ENCODE data around the gene JOSD1. TPM values are rescaled to one million over a fixed set of nuclear protein-coding genes. Genes with fewer than 3 reads are reported as not detected.

JOSD1 gene
- total RNA-seq, 2 experiments from 2014 or later, result 68.0 to 77.7 TPM

GRCh38 chr22:38724926-38725571 lies 24.3 kb upstream of the JOSD1 start:
- no peaks in the 10 kb centered on the region for H3K9me3 Mint-ChIP-seq (ENCODE audit: low read depth)
- intact Hi-C loops (cut with DNase I, micrococcal nuclease), result no loop called here
- POLR2A ChIA-PET, result interaction anchor here (0.6 to 2.7 kb wide), 6 partner anchors 10 to 707 kb away, joined by 3 to 8 read pairs (median 4); no protein-coding TSS in a partner anchor
- ATAC-seq (peak; percentile 79), DNase-seq (peak; percentile 56)
- H3K4me1 Mint-ChIP-seq, result no peaks in the 10 kb centered on the region
- peaks cover 59% of the 10 kb centered on the region for H3K36me3 Mint-ChIP-seq (ENCODE audit: low read depth)
- H3K27ac Mint-ChIP-seq, result peak overlapping the region; percentile 51
- CTCF ChIA-PET, result interaction anchor here (0.5 to 3.9 kb wide), 18 partner anchors 8 to 247 kb away, joined by 3 to 34 read pairs (median 4); partner anchors contain the start of genes GTPBP1 and TOMM22
- H3K4me3 Mint-ChIP-seq, result no peak overlapping the region
- H3K27me3 Mint-ChIP-seq, result no peaks in the 10 kb centered on the region

GRCh38 chr22:38724176-38724575 lies 23.4 kb upstream of the JOSD1 start:
- Mint-ChIP-seq H3K4me1 (no peaks in the 10 kb centered on the region), H3K4me3 (no peak overlapping the region), H3K27me3 (no peaks in the 10 kb centered on the region), H3K9me3 (ENCODE audit: low read depth) (no peaks in the 10 kb centered on the region), H3K27ac (peak overlapping the region; percentile 39), H3K36me3 (ENCODE audit: low read depth) (peaks cover 54% of the 10 kb centered on the region)
- intact Hi-C loops (cut with DNase I, micrococcal nuclease), result no loop called here
- no peak for DNase-seq
- POLR2A ChIA-PET, result interaction anchor here (0.6 to 2.7 kb wide), 3 partner anchors 11 to 20 kb away, joined by 4 to 8 read pairs (median 6); no protein-coding TSS in a partner anchor
- no peak for ATAC-seq
- CTCF ChIA-PET, result interaction anchor here (0.7 to 3.9 kb wide), 10 partner anchors 8 to 86 kb away, joined by 3 to 34 read pairs (median 4); partner anchors contain the start of genes GTPBP1 and TOMM22

DNA sequence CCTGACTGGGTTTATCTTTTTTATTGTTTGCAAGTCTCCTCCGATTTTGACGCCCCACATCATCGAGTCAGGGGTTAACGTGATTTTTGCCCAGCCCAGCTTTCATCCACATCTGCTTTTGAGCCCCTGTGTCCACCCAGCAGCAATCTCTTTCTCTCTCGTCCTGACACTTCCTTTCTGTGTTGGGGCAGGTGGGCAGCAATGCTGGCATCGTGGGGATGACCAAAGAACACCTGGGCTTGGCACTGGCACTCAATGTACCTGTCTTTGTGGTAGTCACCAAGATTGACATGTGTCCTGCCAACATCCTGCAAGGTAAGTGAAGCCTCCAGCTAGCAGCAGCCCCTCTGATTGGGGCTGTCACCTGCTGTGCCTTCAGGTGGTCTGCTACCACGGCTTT lies 20.8 kb upstream of the JOSD1 start:
- CTCF ChIA-PET, result interaction anchor here (0.9 to 3.9 kb wide), 4 partner anchors 13 to 40 kb away, joined by 3 to 34 read pairs (median 4); partner anchors contain the start of gene TOMM22
- POLR2A ChIA-PET, result interaction anchor here (0.7 kb wide), 1 partner anchor 8 kb away, joined by 5 read pairs; no protein-coding TSS in a partner anchor

GRCh38 chr22:38720350-38720749 lies 19.6 kb upstream of the JOSD1 start:
- POLR2A ChIA-PET, result interaction anchor here (0.7 kb wide), 2 partner anchors 19 to 241 kb away, joined by 3 read pairs; no protein-coding TSS in a partner anchor
- Mint-ChIP-seq H3K4me1 (peaks cover 8% of the 10 kb centered on the region), H3K27ac (no peak overlapping the region), H3K36me3 (ENCODE audit: low read depth) (peaks cover 41% of the 10 kb centered on the region), H3K4me3 (no peak overlapping the region), H3K27me3 (no peaks in the 10 kb centered on the region), H3K9me3 (ENCODE audit: low read depth) (no peaks in the 10 kb centered on the region)
- ATAC-seq, result no peak
- CTCF ChIA-PET, result interaction anchor here (0.6 to 1.4 kb wide), 4 partner anchors 12 to 149 kb away, joined by 3 to 6 read pairs (median 4); partner anchors contain the start of gene TOMM22
- DNase-seq, result no peak
- intact Hi-C loops (cut with DNase I, micrococcal nuclease), result no loop called here

More for the DNA sequence above, 20.8 kb upstream of the JOSD1 start:
- Mint-ChIP-seq H3K4me3 (no peak overlapping the region), H3K36me3 (ENCODE audit: low read depth) (peaks cover 42% of the 10 kb centered on the region), H3K27me3 (no peaks in the 10 kb centered on the region), H3K9me3 (ENCODE audit: low read depth) (no peaks in the 10 kb centered on the region), H3K27ac (no peak overlapping the region), H3K4me1 (peaks cover 6% of the 10 kb centered on the region)
- DNase-seq (no peak), ATAC-seq (no peak)
- intact Hi-C loops (cut with DNase I, micrococcal nuclease), result no loop called here

- Mint-ChIP-seq H3K4me3 (no peak overlapping the region), H3K4me1 (peaks cover 18% of the 10 kb centered on the region), H3K27me3 (no peaks in the 10 kb centered on the region), H3K27ac (no peak overlapping the region), H3K36me3 (ENCODE audit: low read depth) (peaks cover 34% of the 10 kb centered on the region), H3K9me3 (ENCODE audit: low read depth) (no peaks in the 10 kb centered on the region)
- no peak for ATAC-seq
- ChIA-PET CTCF (interaction anchor here (0.6 kb wide), 1 partner anchor 866 kb away, joined by 3 read pairs; no protein-coding TSS in a partner anchor), POLR2A (no interaction called here)
- no peak for DNase-seq
- intact Hi-C loops (cut with DNase I, micrococcal nuclease), result no loop called here
These were observed 18.5 kb upstream of the JOSD1 start for GRCh38 chr22:38719196-38719595.

GRCh38 chr22:38718414-38718813 lies 17.7 kb upstream of the JOSD1 start:
- H3K36me3 Mint-ChIP-seq (ENCODE audit: low read depth), result peaks cover 30% of the 10 kb centered on the region
- no peaks in the 10 kb centered on the region for H3K9me3 Mint-ChIP-seq (ENCODE audit: low read depth)
- POLR2A ChIA-PET, result no interaction called here
- no peak for ATAC-seq
- H3K4me3 Mint-ChIP-seq, result no peak overlapping the region
- no peak overlapping the region for H3K27ac Mint-ChIP-seq
- no peaks in the 10 kb centered on the region for H3K27me3 Mint-ChIP-seq
- DNase-seq, result no peak
- intact Hi-C loops (cut with DNase I, micrococcal nuclease), result no loop called here
- peaks cover 24% of the 10 kb centered on the region for H3K4me1 Mint-ChIP-seq
- CTCF ChIA-PET, result interaction anchor here (0.6 to 1.2 kb wide), 4 partner anchors 8 to 867 kb away, joined by 3 to 5 read pairs (median 4); no protein-coding TSS in a partner anchor

DNA sequence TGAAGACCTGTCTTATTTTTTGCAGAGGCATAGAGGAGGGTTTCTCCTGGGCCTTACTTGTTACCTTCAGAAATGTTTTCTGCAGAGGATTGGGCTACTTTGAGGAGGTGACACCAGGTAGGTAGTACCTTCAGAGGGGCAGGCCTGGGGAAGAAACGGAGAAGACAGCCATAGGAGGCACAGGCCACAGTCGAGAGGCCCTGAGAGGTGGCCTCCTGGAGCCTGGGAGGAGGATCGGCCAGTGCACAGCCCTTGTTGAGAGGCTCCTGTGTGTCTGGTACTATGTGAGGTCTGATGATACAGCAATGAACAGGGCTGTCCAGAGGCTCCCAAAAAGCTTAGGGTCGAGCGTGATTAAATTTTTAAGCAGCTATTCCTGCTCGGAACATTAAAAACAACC lies 16.5 kb upstream of the JOSD1 start:
- ChIA-PET CTCF (interaction anchor here (1.0 kb wide), 1 partner anchor 9 kb away, joined by 3 read pairs; no protein-coding TSS in a partner anchor), POLR2A (interaction anchor here (0.6 kb wide), 1 partner anchor 242 kb away, joined by 7 read pairs; no protein-coding TSS in a partner anchor)
- Mint-ChIP-seq H3K27ac (no peak overlapping the region), H3K4me1 (peaks cover 36% of the 10 kb centered on the region), H3K36me3 (ENCODE audit: low read depth) (peaks cover 35% of the 10 kb centered on the region), H3K9me3 (ENCODE audit: low read depth) (no peaks in the 10 kb centered on the region), H3K27me3 (no peaks in the 10 kb centered on the region), H3K4me3 (no peak overlapping the region)
- intact Hi-C loops (cut with DNase I, micrococcal nuclease), result no loop called here
- ATAC-seq (no peak), DNase-seq (no peak)

DNA sequence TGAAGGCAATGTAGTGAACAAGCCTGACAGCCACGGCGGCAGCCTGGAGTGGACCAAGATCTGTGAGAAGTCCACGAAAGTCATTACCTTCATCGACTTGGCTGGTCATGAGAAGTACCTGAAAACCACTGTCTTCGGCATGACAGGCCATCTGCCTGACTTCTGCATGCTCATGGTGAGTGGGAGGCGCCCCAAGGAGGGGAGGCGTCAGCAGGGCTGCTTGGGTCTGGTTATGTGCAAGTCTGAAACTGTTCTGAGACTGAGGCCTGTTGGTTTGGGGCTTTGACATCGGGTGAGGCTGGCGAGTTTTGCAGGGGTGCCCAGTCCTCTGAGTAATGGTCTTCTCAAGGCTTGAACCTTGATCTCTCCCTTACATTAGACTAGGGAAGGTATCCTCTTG lies 16.1 kb upstream of the JOSD1 start:
- no peak for ATAC-seq
- CTCF ChIA-PET, result interaction anchor here (0.8 kb wide), 1 partner anchor 8 kb away, joined by 4 read pairs; no protein-coding TSS in a partner anchor
- Mint-ChIP-seq H3K27ac (no peak overlapping the region), H3K4me1 (peaks cover 39% of the 10 kb centered on the region), H3K36me3 (ENCODE audit: low read depth) (peaks cover 35% of the 10 kb centered on the region), H3K27me3 (no peaks in the 10 kb centered on the region), H3K9me3 (ENCODE audit: low read depth) (no peaks in the 10 kb centered on the region), H3K4me3 (no peak overlapping the region)
- intact Hi-C loops (cut with DNase I, micrococcal nuclease), result no loop called here
- DNase-seq, result no peak
- POLR2A ChIA-PET, result interaction anchor here (0.6 kb wide), 1 partner anchor 242 kb away, joined by 7 read pairs; no protein-coding TSS in a partner anchor

- Mint-ChIP-seq H3K27ac (no peak overlapping the region), H3K27me3 (no peaks in the 10 kb centered on the region), H3K4me3 (no peak overlapping the region), H3K4me1 (peaks cover 40% of the 10 kb centered on the region), H3K36me3 (ENCODE audit: low read depth) (peaks cover 32% of the 10 kb centered on the region), H3K9me3 (ENCODE audit: low read depth) (no peaks in the 10 kb centered on the region)
- ChIA-PET CTCF (interaction anchor here (0.8 kb wide), 1 partner anchor 9 kb away, joined by 4 read pairs; no protein-coding TSS in a partner anchor), POLR2A (no interaction called here)
- DNase-seq (no peak), ATAC-seq (no peak)
- intact Hi-C loops (cut with DNase I, micrococcal nuclease), result no loop called here
These were observed 15.5 kb upstream of the JOSD1 start for GRCh38 chr22:38716271-38716670.

DNA sequence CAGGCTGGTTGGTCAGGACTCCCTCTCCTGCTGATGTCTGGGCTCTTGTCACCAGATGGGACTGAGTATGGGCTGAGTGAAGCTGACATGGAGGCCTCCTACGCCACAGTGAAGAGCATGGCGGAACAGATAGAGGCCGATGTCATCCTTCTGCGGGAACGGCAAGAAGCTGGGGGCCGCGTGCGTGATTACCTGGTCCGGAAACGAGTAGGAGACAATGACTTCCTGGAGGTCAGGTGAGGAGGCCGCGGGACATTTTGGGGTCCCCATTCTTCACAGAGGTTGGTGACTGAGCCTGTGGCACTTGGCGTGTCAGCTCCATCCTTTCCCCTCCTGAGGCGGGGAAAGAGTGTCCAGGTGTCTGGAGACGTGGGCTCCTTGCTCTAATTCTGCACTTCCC lies 15.1 kb upstream of the JOSD1 start:
- Mint-ChIP-seq H3K27ac (no peak overlapping the region), H3K4me3 (no peak overlapping the region), H3K36me3 (ENCODE audit: low read depth) (peaks cover 34% of the 10 kb centered on the region), H3K27me3 (no peaks in the 10 kb centered on the region), H3K9me3 (ENCODE audit: low read depth) (no peaks in the 10 kb centered on the region), H3K4me1 (peaks cover 44% of the 10 kb centered on the region)
- intact Hi-C loops (cut with DNase I, micrococcal nuclease), result loop anchor here in 1 of 2 experiments (2.0 kb wide), 1 partner anchor 25 kb away; no protein-coding TSS in a partner anchor
- ATAC-seq (no peak), DNase-seq (no peak)
- ChIA-PET POLR2A (no interaction called here), CTCF (no interaction called here)

GRCh38 chr22:38715176-38715764 lies 14.5 kb upstream of the JOSD1 start:
- DNase-seq, result no peak
- peaks cover 40% of the 10 kb centered on the region for H3K36me3 Mint-ChIP-seq (ENCODE audit: low read depth)
- H3K27ac Mint-ChIP-seq, result peak overlapping the region; percentile 23
- H3K27me3 Mint-ChIP-seq, result no peaks in the 10 kb centered on the region
- H3K4me3 Mint-ChIP-seq, result no peak overlapping the region
- POLR2A ChIA-PET, result interaction anchor here (0.9 kb wide), 1 partner anchor 10 kb away, joined by 3 read pairs; the partner anchor contains the start of gene GTPBP1
- no peak for ATAC-seq
- CTCF ChIA-PET, result interaction anchor here (1.0 to 1.3 kb wide), 2 partner anchors 10 to 20 kb away, joined by 3 to 4 read pairs; no protein-coding TSS in a partner anchor
- intact Hi-C loops (cut with DNase I, micrococcal nuclease), result loop anchor here in 1 of 2 experiments (2.0 kb wide), 1 partner anchor 26 kb away; no protein-coding TSS in a partner anchor
- H3K4me1 Mint-ChIP-seq, result peaks cover 50% of the 10 kb centered on the region
- H3K9me3 Mint-ChIP-seq (ENCODE audit: low read depth), result no peaks in the 10 kb centered on the region

Measured in activated CD4-positive, alpha-beta T cell treated with anti-CD3 and anti-CD28 coated beads for 36 hours (primary cell).